GM19395 (cell line): ENCODE measurements around the gene DNALI1.
A peak's percentile ranks its signal among the peaks of the same experiment; 100 is the strongest.
"Not testable (repeated sequence)": the region's sequence is repeated elsewhere in the genome, so short reads cannot be mapped to it uniquely, and the experiment has no call there.

Experiments
- ATAC-seq: cut with Tn5 transposase; IDR thresholded peaks from one replicate; pipeline ENCODE4 v1.9.1; 2021; ENCODE audit warnings: mild to moderate bottlenecking, moderate library complexity; ENCODE audit not compliant: unreplicated experiment

DNALI1 gene

DNA sequence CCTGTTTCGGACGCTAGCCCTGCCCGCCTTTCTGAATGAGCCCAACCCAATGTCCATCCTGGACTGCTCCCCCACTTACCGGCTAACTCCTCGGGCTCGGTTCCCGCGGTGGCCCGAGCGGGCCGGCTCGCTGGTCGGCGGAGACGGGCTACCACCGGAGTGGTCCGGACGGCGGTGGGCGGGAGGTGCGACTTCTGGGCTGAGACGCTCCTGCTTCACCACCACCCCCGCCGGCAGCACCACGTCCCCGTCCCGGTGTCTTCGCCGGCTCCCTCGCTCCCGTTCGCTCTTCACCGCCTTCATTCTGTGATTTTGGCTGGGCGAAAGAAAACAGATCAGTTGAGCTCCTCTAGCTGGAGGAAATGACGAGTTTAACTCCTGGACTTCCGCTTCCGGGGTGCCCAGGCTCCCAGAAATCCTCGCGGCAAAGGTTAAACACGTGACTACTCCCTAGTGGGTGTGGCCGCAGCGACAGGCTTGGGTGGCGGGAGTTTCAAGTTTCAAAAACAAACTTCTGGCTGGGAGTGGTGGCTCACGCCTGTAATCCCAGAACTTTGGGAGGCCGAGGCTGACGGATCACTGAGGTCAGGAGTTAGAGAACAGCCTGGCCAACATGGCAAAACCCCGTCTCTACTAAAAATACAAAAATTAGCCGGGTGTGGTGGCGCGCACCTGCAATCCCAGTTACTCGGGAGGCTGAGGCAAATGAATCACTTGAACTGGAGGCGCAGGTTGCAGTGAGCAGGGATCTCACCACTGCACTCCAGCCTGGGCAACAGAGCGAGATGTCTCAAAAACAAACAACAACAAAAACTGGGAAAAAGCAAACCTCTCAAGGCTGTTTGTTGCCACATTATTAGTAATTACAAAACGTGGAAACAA is 2.6 kb upstream of the DNALI1 start, which contains the start of gene SNIP1:
SNIP1 (minus strand) TSS at position 367 of the 882 bp plus-strand sequence; CDS start at position 303, 64 bp downstream.
- peak; percentile 91 for ATAC-seq

GRCh38 chr1:37557402-37557801 is 662 bp downstream of the DNALI1 start:
- no peak for ATAC-seq

GRCh38 chr1:37558411-37558810 is 1.7 kb downstream of the DNALI1 start:
- no peak for ATAC-seq

- no peak for ATAC-seq
These were observed 2.3 kb downstream of the DNALI1 start for GRCh38 chr1:37559080-37559479.

DNA sequence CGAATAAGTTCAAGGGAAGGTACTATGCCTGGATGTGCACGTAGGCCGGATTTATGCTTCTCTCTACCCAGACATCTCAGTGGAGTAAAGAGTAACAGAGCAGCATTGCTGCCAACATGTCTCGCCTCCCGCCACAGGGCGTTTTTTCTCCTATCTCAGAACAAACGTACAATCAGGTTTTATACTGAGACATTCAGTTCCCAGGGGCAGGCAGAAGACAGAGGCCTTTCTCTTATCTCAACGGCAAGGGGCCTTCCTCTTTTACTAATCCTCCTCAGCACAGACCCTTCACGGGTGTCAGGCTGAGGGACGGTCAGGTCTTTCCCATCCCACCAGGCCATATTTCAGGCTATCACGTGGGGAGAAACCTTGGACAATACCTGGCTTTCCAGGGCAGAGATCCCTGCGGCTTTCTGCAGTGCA is 3.2 kb downstream of the DNALI1 start:
- not testable (repeated sequence) for ATAC-seq

GRCh38 chr1:37560401-37561132 is 3.8 kb downstream of the DNALI1 start:
- ATAC-seq = no peak

DNA sequence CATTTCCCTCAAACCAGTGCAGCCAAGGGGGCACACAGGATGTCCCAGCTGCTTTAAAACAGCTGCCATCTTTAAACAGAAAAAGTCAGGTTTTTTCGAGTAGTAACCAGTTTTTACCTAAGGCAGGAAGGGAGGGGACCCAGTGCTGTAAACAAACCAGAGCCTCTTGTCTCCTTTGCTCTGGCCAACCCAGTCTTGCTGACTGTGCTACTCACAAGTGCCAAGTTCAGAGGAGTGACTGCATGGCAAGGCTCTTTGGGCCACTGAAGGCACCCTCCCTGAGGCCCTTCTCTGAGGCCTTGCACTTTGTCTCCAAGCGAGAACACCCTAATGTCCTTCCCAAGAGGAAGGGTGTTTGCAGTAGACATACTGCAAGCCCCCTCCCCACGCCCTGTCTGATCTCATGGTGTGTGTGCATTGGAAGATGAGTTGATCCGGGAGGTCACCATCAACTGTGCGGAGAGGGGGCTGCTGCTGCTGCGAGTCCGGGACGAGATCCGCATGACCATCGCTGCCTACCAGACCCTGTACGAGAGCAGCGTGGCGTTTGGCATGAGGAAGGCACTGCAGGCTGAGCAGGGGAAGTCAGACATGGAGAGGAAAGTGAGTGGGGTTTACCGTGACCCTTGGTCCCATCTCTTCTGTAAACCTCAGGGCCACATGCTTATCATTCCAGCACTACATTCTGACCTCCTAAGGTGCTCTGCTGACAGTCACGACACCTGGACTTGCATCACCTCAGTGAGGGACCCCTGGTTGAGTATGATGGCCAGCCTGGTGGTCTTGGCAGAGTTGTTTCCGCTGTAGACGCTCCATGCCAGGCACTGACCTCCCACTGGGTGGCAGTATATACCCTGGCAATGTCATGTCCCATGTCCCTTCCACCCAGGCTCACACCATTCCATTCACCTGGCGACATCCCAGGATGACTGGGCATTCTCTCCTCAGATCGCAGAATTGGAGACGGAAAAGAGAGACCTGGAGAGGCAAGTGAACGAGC is 4.7 kb downstream of the DNALI1 start:
- ATAC-seq = no peak

GRCh38 chr1:37562984-37563383 is 6.2 kb downstream of the DNALI1 start:
- ATAC-seq = no peak

DNA sequence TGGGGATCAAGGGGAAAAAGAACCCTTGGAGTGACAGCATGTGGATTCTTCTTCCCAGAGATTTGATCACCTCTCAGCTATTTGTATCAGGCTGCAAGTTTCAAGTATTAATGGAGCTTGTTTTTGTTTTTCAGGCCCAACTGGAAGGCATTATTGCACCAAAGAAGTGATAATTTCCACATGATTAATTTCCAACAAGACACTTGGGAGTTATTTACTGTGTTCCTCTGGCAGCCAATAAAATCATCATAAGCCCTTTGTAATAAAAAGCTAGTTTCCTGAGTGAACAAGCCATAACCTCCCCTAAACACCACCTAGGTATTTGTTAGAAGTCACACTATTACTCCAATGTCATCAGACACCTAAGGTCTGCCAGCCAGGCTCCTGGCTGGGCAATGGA is 8.2 kb downstream of the DNALI1 start:
- no peak for ATAC-seq

DNA sequence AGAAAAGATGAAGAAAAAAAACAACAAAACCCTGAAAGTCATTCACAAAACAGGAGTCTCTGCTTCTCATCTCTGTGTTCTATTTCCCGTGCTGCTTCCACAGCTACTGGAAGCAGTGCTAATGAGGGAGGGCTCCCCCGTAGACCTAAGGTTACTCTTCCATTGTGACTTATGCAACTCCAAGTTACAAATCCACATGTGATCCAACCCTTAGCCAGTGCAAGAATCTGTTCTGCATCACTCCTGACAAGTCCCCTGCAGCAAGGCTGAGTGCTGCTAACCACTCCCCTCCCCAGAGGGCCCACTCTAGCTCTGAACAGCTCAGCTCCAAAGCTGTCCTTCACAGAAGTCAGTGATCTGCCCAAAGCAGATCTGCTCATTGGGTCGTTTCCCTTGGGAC is 10.3 kb downstream of the DNALI1 start:
- no peak for ATAC-seq

- ATAC-seq = no peak
These were observed 14.0 kb downstream of the DNALI1 start for GRCh38 chr1:37570528-37571334.

- ATAC-seq = no peak
These were observed 18.2 kb downstream of the DNALI1 start for GRCh38 chr1:37574834-37575480.

DNA sequence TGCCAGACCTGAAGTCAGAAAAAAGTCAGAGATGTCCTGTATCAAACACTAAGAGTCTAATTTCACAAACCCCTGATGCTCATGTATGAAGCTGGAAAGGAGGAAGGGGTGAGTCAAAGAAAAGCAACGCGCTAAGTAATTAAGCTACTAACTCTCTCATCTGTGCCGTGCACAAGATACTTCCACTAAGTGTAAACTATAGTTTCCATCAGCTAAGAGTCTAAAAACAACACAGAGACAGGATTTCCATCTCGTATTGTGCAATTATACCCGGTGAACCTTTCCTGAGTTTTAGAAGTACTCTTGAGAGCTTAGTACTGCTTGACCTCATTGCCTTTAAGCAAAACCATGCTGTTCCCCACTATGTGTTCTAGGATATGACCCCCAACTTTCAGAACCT is 19.0 kb downstream of the DNALI1 start:
- no peak for ATAC-seq

DNA sequence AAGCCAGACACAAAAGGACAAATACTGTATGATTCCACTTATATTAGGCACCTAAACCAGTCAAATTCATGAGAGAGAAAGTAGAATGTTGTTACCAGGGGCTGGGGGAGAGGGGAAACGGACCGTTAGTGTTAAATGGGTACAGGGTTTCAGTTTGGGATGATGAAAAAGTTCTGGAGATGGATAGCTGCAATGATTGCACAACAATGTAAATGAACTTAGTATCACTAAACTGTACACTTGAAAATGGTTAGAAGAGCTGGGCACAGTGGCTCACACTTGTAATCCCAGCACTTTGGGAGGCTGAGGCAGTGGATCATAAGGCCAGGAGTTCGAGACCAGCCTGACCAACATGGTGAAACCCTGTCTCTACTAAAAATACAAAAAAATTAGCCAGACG is 27.8 kb downstream of the DNALI1 start:
- ATAC-seq = not testable (repeated sequence)

DNA sequence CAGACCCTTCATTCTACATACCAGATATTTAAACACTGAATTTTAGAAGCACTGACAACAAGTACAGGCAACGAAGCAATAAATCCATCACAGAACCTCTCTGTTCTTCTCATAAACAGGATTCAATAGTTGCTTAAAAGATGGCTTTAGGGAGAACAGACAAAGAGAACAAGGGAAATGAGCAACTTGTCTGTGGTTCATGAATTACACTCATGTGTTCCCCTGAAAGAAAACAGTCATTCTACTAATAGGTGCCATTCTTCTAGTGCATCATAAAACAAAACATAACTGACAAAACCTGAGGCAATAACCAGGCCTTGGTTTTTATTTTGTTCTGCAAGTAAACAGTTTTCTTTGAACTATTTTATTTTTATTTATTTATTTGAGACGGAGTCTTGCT is 32.2 kb downstream of the DNALI1 start:
- no peak for ATAC-seq

GRCh38 chr1:37593726-37594125 is 37.0 kb downstream of the DNALI1 start:
- no peak for ATAC-seq

DNA sequence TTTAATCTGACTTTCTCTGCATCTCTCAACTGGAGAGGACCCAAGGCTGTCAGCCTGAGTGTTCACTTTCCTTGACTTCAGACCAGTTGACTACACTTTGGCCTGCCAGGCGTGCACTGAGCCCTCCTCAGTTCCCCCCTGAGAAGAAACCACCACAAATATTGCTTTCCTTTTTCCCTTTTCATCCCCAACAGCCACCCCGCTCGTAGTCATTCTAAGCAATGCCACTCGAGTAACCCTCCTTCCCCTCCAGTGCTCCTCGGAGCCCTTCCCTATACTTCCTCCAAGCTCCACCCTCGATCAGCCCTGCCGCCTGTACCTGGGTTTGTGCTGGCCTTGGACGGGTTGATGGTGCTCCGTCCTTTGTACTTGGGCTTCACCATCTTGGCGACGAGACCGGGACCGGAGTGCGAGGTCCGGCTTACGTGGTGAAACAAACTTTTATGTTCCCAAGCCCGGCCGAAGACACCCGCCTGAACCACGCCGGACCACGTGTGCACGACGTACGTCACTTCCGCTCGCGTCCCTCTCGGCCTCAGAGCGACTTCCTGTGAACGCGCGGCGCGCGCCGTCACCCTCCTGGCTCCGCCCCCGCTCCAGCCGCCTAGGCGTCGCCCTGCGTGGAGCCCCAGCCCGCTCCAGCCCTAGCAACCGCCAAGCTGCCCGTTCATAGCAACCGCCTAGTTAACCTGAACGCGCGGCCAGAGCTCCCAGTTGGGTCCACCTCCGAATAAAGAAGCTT is 38.9 kb downstream of the DNALI1 start, which contains the start of gene GNL2:
GNL2 (minus strand) TSS at position 498 of the 742 bp plus-strand sequence; CDS start at position 383, 115 bp downstream.
- peak; percentile 96 for ATAC-seq

DNA sequence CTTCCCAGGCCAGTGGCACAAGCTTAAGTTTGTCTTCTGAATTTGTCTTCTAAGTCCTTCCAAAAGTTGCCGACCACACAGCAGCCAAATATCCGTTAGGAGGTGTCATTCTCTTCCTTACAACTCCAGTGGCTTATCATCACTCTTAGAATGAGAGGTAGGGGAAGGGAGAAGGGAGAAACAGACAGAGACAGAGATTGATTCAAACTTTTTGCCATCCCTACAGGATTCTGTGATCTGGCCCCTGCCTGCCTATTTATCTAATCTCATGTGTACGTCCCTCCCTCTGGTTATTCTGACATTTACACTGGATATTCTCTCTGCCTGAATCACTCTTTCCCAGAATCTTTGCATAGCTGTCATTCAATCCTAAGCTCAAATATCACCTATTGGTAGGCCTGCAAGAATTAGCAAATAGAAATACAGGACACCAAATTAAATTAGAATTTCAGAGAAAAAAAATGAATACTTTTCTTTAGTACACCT is 39.5 kb downstream of the DNALI1 start:
- peak; percentile 10 for ATAC-seq
